ENCODE results near the gene MSH4. TPM values are rescaled to one million over a fixed set of nuclear protein-coding genes. Genes with fewer than 3 reads are reported as not detected.
A peak's percentile ranks its signal among the peaks of the same experiment; 100 is the strongest.

MSH4 gene
- total RNA-seq, 4 donors from 2014 or later: 0.44 to 2.7 (median 0.79) TPM

DNA sequence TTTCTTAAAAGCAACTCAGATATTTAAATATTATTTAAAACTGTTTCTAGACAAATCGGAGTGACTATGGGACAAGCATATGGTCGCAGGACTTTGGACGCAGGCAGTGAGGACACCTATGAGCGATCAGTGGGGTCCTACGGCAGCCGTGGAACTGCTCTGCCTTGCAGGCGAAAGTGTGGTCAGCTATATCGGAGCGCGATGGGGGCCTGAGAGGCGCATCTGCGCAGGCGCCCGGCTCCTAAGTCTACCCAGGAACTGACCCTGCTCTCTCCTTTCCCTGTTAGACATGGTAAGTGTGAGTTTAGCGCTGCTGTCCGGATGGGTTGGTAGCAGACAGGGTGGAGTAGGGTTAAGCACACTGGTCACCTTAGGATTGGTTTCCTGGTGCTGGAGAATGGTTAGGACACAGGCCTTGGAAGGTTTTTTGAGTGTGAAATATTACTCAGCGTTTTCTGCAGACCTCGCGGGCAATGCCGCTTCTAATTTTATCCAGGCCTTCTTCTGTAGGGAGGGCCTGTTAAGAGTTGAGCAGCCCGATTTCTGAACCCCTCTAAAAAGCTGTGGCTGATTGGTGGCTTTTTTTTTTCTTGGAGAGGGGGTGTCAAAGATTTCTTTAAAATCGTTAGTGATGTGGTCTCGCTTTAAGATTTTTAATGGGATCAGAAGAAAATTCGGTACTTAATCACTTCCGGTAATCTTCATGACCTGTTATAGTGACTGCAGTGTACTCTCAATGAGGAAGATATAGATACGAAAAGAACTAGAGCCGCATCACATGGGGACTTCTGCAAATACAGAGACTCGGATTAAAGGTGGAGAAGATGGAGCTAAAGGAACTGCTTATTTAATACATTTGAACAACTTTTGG, 10.5 kb upstream of the MSH4 start, which contains the start of gene RABGGTB:
RABGGTB (plus strand) TSS at position 274 of the 871 bp plus-strand sequence; CDS start at position 290, 16 bp downstream.
- Histone ChIP-seq H3K4me1 (peaks cover 0 to 51% (median 23%) of the 10 kb centered on the region in 4 donors), H3K27me3 (no peaks in the 10 kb centered on the region), H3K9me3 (no peaks in the 10 kb centered on the region), H3K4me3 (peak within 1 kb of the TSS; percentile 50 to 77 (median 67)), H3K36me3 (peaks cover 0 to 14% (median 0%) of the 10 kb centered on the region in 3 donors), H3K27ac (peak within 1 kb of the TSS; percentile 46 to 93 (median 84))
- DNase-seq (ENCODE audit: low spot score in 2 of 2): peak; percentile 78 to 89
- 0 to 1% methylated on average over 28 of the region's 28 CpGs for WGBS, 2 donors
- peak; percentile 57 to 79 for TF ChIP-seq POLR2A (IDR thresholded peaks at IDR 0.05)
- peak; percentile 20 to 94 for TF ChIP-seq EP300 (IDR thresholded peaks at IDR 0.05)
- peak in 1 of 5 experiments; percentile 9 for TF ChIP-seq CTCF (IDR thresholded peaks at IDR 0.05)

DNA sequence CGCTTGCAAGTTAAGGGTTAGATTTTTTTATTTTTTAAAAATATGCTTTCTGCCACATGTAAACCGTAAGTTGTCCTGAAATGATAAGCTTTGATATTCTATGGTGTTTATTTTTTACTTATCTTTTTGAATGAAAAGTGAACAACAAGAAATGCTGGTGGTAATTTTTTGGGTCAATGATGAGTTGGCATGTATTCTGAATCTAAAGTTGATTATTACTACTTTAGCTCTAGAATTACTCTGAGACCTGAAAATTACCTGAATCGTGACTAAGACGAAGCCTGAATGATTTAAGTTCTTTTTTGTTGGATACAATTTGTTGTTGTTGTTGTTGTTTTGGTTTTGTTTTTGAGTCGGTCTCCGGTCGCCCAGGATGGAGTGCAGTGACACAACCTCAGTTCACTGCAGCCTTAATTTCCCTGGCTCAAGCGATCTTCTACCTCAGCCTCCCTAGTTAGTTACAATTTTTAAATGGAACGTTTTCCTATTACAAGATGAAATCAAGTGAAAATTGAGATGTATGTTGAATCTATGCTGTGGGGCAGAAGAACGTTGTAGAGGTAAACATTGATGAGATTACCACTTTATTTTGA, 9.7 kb upstream of the MSH4 start:
- Histone ChIP-seq H3K4me3 (peak overlapping the region; percentile 50 to 77 (median 67)), H3K27me3 (no peaks in the 10 kb centered on the region), H3K27ac (peak overlapping the region in 3 of 4 donors; percentile 80 to 93 (median 87)), H3K9me3 (no peaks in the 10 kb centered on the region), H3K4me1 (peaks cover 0 to 51% (median 23%) of the 10 kb centered on the region in 4 donors), H3K36me3 (peaks cover 0 to 22% (median 5%) of the 10 kb centered on the region in 3 donors)
- no peak for DNase-seq (ENCODE audit: low spot score in 2 of 2)
- WGBS, 2 donors: 3 to 5% methylated on average over 10 of the region's 10 CpGs
- no peak for TF ChIP-seq EP300 (IDR thresholded peaks at IDR 0.05)
- no peak for TF ChIP-seq CTCF (IDR thresholded peaks at IDR 0.05)
- TF ChIP-seq POLR2A (IDR thresholded peaks at IDR 0.05): no peak

GRCh38 chr1:75787524-75787923, 9.2 kb upstream of the MSH4 start:
- Histone ChIP-seq H3K36me3 (peaks cover 0 to 27% (median 10%) of the 10 kb centered on the region in 3 donors), H3K4me1 (peaks cover 0 to 51% (median 23%) of the 10 kb centered on the region in 4 donors), H3K27ac (peak overlapping the region in 3 of 4 donors; percentile 80 to 93 (median 87)), H3K9me3 (no peaks in the 10 kb centered on the region), H3K27me3 (no peaks in the 10 kb centered on the region), H3K4me3 (peak overlapping the region; percentile 50 to 77 (median 67))
- TF ChIP-seq CTCF (IDR thresholded peaks at IDR 0.05) (no peak), POLR2A (IDR thresholded peaks at IDR 0.05) (no peak), EP300 (IDR thresholded peaks at IDR 0.05) (no peak)
- no peak for DNase-seq (ENCODE audit: low spot score in 2 of 2)
- WGBS, 2 donors: 18 to 22% methylated on average over 4 of the region's 4 CpGs

DNA sequence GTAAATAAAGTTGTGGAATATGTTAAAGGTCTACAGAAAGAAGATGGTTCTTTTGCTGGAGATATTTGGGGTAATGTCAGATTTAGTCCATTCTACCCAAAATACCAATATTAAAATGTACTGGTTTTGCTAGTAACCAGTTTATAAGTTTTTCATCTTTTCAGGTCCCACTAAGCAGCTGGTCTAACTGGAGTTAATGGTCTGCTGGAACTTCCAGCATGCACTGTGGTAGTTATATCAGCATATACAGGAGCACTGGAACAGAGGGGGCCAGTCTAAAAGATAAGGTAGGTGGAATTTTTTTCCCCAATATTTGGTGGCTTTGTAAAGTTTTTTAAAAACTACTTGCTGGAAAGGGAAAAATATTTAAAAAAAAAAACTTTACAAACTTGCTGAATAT, 6.7 kb upstream of the MSH4 start:
- Histone ChIP-seq H3K36me3 (peaks cover 0 to 52% (median 26%) of the 10 kb centered on the region in 3 donors), H3K9me3 (no peaks in the 10 kb centered on the region), H3K27me3 (no peaks in the 10 kb centered on the region), H3K27ac (no peak overlapping the region), H3K4me1 (peaks cover 0 to 49% (median 23%) of the 10 kb centered on the region in 4 donors), H3K4me3 (no peak overlapping the region)
- DNase-seq (ENCODE audit: low spot score in 2 of 2): no peak
- TF ChIP-seq CTCF (IDR thresholded peaks at IDR 0.05) (no peak), POLR2A (IDR thresholded peaks at IDR 0.05) (no peak), EP300 (IDR thresholded peaks at IDR 0.05) (no peak)
